ENCODE results near the gene SERAC1.

Gene SERAC1

DNA sequence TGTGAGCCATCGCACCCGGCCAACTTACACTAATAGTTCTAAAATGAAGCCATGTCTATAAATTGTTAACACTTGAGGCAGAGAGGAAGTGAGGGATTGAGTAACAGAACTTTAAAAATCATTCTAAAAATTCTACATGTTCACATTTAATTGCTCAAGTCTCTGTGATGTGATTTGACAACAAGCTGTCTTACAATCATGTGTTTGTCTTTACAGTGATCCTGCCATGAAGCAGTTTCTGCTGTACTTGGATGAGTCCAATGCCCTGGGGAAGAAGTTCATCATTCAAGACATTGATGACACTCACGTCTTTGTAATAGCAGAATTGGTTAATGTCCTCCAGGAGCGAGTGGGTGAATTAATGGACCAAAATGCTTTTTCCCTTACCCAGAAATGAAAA lies 23.7 kb upstream of the SERAC1 start:
- Histone ChIP-seq H3K9me3 (ENCODE audit: low read length) (no peaks in the 10 kb centered on the region), H3K79me2 (ENCODE audit: insufficient read depth, low read length) (no peaks in the 10 kb centered on the region), H3K36me3 (ENCODE audit: insufficient read depth, low read length) (peaks cover 23% of the 10 kb centered on the region), H3F3A (ENCODE audit: insufficient read depth, low read length) (no peaks in the 10 kb centered on the region), H3K27me3 (ENCODE audit: insufficient read depth, low read length) (no peaks in the 10 kb centered on the region), H3K9ac (ENCODE audit: low read length) (no peak overlapping the region), H2AFZ (ENCODE audit: low read length) (no peak overlapping the region), H4K20me1 (ENCODE audit: insufficient read depth, low read length) (no peaks in the 10 kb centered on the region), H3K4me3 (ENCODE audit: low read depth, low read length, poor library complexity, severe bottlenecking) (no peak overlapping the region), H3K27ac (ENCODE audit: low read depth, low read length, poor library complexity, severe bottlenecking) (no peak overlapping the region), H3K9me2 (ENCODE audit: low read depth, low read length) (no peaks in the 10 kb centered on the region), H3K4me1 (ENCODE audit: insufficient read depth, low read length, severe bottlenecking) (no peaks in the 10 kb centered on the region), H3K4me2 (ENCODE audit: low read length) (no peak overlapping the region)
- TF ChIP-seq, protein P1, sequence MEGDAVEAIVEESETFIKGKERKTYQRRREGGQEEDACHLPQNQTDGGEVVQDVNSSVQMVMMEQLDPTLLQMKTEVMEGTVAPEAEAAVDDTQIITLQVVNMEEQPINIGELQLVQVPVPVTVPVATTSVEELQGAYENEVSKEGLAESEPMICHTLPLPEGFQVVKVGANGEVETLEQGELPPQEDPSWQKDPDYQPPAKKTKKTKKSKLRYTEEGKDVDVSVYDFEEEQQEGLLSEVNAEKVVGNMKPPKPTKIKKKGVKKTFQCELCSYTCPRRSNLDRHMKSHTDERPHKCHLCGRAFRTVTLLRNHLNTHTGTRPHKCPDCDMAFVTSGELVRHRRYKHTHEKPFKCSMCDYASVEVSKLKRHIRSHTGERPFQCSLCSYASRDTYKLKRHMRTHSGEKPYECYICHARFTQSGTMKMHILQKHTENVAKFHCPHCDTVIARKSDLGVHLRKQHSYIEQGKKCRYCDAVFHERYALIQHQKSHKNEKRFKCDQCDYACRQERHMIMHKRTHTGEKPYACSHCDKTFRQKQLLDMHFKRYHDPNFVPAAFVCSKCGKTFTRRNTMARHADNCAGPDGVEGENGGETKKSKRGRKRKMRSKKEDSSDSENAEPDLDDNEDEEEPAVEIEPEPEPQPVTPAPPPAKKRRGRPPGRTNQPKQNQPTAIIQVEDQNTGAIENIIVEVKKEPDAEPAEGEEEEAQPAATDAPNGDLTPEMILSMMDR (IDR thresholded peaks at IDR 0.05; ENCODE audit: low read length): no peak
- TF ChIP-seq EZH2 (IDR thresholded peaks at IDR 0.05; ENCODE audit: borderline replicate concordance, low read length): no peak

DNA sequence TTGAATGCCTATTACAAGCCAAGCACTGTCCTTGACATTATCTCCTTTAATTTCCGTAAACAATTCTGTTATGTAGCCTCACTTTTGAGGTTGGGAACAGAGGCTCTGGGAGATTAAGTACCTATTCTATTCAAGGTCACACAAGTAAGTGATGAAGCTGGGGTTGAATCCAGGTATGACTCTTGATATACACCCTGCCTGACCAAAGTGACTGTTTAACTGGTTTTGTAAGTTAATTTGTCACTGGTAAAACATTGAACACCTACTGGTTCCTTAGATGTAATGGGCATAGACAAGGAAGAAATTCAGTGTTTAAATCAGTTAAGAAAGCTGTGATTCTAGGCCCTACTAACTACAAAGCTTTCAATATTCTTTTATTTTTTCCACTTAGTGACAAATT lies 23.0 kb upstream of the SERAC1 start:
- Histone ChIP-seq H3F3A (ENCODE audit: insufficient read depth, low read length) (no peaks in the 10 kb centered on the region), H3K9me3 (ENCODE audit: low read length) (no peaks in the 10 kb centered on the region), H3K4me3 (ENCODE audit: low read depth, low read length, poor library complexity, severe bottlenecking) (no peak overlapping the region), H2AFZ (ENCODE audit: low read length) (no peak overlapping the region), H3K36me3 (ENCODE audit: insufficient read depth, low read length) (peaks cover 23% of the 10 kb centered on the region), H3K4me1 (ENCODE audit: insufficient read depth, low read length, severe bottlenecking) (no peaks in the 10 kb centered on the region), H3K9me2 (ENCODE audit: low read depth, low read length) (no peaks in the 10 kb centered on the region), H3K27me3 (ENCODE audit: insufficient read depth, low read length) (no peaks in the 10 kb centered on the region), H3K4me2 (ENCODE audit: low read length) (no peak overlapping the region), H3K9ac (ENCODE audit: low read length) (no peak overlapping the region), H3K27ac (ENCODE audit: low read depth, low read length, poor library complexity, severe bottlenecking) (no peak overlapping the region), H3K79me2 (ENCODE audit: insufficient read depth, low read length) (no peaks in the 10 kb centered on the region), H4K20me1 (ENCODE audit: insufficient read depth, low read length) (no peaks in the 10 kb centered on the region)
- no peak for TF ChIP-seq EZH2 (IDR thresholded peaks at IDR 0.05; ENCODE audit: borderline replicate concordance, low read length)
- TF ChIP-seq, protein P1 (IDR thresholded peaks at IDR 0.05; ENCODE audit: low read length): no peak

DNA sequence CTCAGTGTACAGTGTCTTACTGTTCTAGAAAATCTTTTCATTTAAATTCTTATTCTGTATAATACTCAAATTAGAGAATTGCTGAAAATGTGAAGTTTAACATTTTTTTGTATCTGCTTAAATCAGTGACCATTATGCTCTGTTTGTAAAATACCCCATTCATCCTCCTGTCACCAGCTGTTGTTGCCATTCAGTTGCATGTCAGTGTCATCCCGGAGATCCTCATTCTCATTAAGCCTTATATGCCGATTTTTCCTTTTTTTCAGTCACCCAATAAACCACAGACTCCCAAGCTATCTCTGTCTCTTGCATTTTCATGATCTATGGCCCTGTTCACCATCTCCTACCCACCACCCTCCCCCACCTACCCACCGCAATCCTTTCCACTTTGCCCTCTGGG lies 20.5 kb upstream of the SERAC1 start:
- H3K9me3 ChIP-seq (ENCODE audit: low read length): no peaks in the 10 kb centered on the region
- no peaks in the 10 kb centered on the region for H3K9me2 ChIP-seq (ENCODE audit: low read depth, low read length)
- no peak overlapping the region for H3K4me3 ChIP-seq (ENCODE audit: low read depth, low read length, poor library complexity, severe bottlenecking)
- H4K20me1 ChIP-seq (ENCODE audit: insufficient read depth, low read length): no peaks in the 10 kb centered on the region
- H3K27me3 ChIP-seq (ENCODE audit: insufficient read depth, low read length): no peaks in the 10 kb centered on the region
- no peak overlapping the region for H2AFZ ChIP-seq (ENCODE audit: low read length)
- no peaks in the 10 kb centered on the region for H3K4me1 ChIP-seq (ENCODE audit: insufficient read depth, low read length, severe bottlenecking)
- no peak overlapping the region for H3K27ac ChIP-seq (ENCODE audit: low read depth, low read length, poor library complexity, severe bottlenecking)
- H3K36me3 ChIP-seq (ENCODE audit: insufficient read depth, low read length): peaks cover 29% of the 10 kb centered on the region
- no peak overlapping the region for H3K4me2 ChIP-seq (ENCODE audit: low read length)
- TF ChIP-seq, protein P1 (IDR thresholded peaks at IDR 0.05; ENCODE audit: low read length): no peak
- no peak for TF ChIP-seq EZH2 (IDR thresholded peaks at IDR 0.05; ENCODE audit: borderline replicate concordance, low read length)
- no peaks in the 10 kb centered on the region for H3K79me2 ChIP-seq (ENCODE audit: insufficient read depth, low read length)
- H3F3A ChIP-seq (ENCODE audit: insufficient read depth, low read length): no peaks in the 10 kb centered on the region
- no peak overlapping the region for H3K9ac ChIP-seq (ENCODE audit: low read length)
